B cell (primary cell): Measurements from ENCODE around the gene OPHN1. TPM values are rescaled to one million over a fixed set of nuclear protein-coding genes. Genes with fewer than 3 reads are reported as not detected.

Experiments used
- ATAC-seq: fragments of 200-7000 bp; cut with Tn5 transposase; one replicate; pipeline ENCODE4 v1.10.0; 2021; ENCODE audit warnings: low read depth, mild to moderate bottlenecking, moderate number of reproducible peaks, moderate library complexity
- CTCF ChIA-PET: fragments of 350-600 bp; sonication (Branson Sonifier 250); formaldehyde crosslinking; loops from one replicate; lab custom pipeline; 2021; ENCODE audit warnings: antibody characterized with exemption, inconsistent platforms; lab: Charles Lee
- POLR2A ChIA-PET: fragments of 350-600 bp; sonication (Branson Sonifier 250); formaldehyde crosslinking; loops from one replicate; lab custom pipeline; 2021; ENCODE audit warnings: antibody characterized with exemption; lab: Charles Lee
- DNase-seq: peaks from one replicate; pipeline ENCODE4 v3.0.0; 2013
- H2AFZ ChIP-seq: 2 replicates; pipeline ENCODE4 v1.6.1; 2012; ENCODE audit warnings: mild to moderate bottlenecking, low read depth, low read length; ENCODE audit not compliant: insufficient read depth, poor library complexity, severe bottlenecking
- H3K27ac ChIP-seq, 2 donors: 1 replicate in 1 of 2; 2 replicates in 1 of 2; pipeline ENCODE4 v1.5.1; 2012 to 2013; ENCODE audit warnings: low read length in 2 of 2, mild to moderate bottlenecking in 2 of 2, moderate library complexity in 1 of 2
- H3K27me3 ChIP-seq, 4 experiments: fragments of 200-600 bp in 1 of 4; sonication (generic) in 1 of 4; replicated peaks in 1 of 4; 1 replicate in 2 of 4; 2 replicates in 2 of 4; pipeline versions ENCODE4 v1.6.1 to v1.7.0; 2013 to 2016; ENCODE audit warnings: low read length in 3 of 4, mild to moderate bottlenecking in 2 of 4, mixed read lengths in 1 of 4, moderate library complexity in 1 of 4; ENCODE audit not compliant: insufficient read depth in 4 of 4, control insufficient read depth in 3 of 4; ENCODE audit errors: control extremely low read depth in 1 of 4
- H3K36me3 ChIP-seq, 2 experiments: replicated peaks in 1 of 2; 1 replicate in 1 of 2; 2 replicates in 1 of 2; pipeline versions ENCODE4 v1.6.1 to v1.7.1; 2013; ENCODE audit warnings: low read length in 1 of 2; ENCODE audit not compliant: insufficient read depth in 2 of 2, control insufficient read depth in 1 of 2; ENCODE audit errors: control extremely low read depth in 1 of 2, extremely low read depth in 1 of 2
- H3K4me1 ChIP-seq, 2 donors: fragments of 200-600 bp in 1 of 2; sonication (generic) in 1 of 2; 1 replicate in 1 of 2; 2 replicates in 1 of 2; pipeline versions ENCODE4 v1.5.1 to v1.6.1; 2013 to 2017; ENCODE audit warnings: low read length in 2 of 2; ENCODE audit not compliant: control insufficient read depth in 2 of 2, insufficient read depth in 2 of 2
- H3K4me2 ChIP-seq: replicated peaks from 2 replicates; pipeline ENCODE3; 2012; ENCODE audit warnings: mild to moderate bottlenecking, low read depth, low read length; ENCODE audit not compliant: poor library complexity, severe bottlenecking
- H3K4me3 ChIP-seq, 5 experiments: fragments of 200-600 bp in 1 of 5; sonication (generic) in 1 of 5; 1 replicate in 3 of 5; 2 replicates in 2 of 5; pipeline versions ENCODE4 v1.5.1 to v1.7.0; 2011 to 2016; ENCODE audit warnings: low read length in 4 of 5, mild to moderate bottlenecking in 4 of 5, low read depth in 2 of 5, control low read depth in 1 of 5, moderate library complexity in 1 of 5; ENCODE audit not compliant: insufficient read depth in 1 of 5; ENCODE audit errors: control extremely low read depth in 1 of 5, extremely low read depth in 1 of 5
- H3K79me2 ChIP-seq: fragments of 200-600 bp; sonication (generic); one replicate; pipeline ENCODE4 v1.6.0; 2016; ENCODE audit warnings: low read length; ENCODE audit not compliant: control insufficient read depth, insufficient read depth
- H3K9ac ChIP-seq: fragments of 200-600 bp; sonication (generic); 2 replicates; pipeline ENCODE4 v1.6.1; 2017; ENCODE audit warnings: mild to moderate bottlenecking, low read length, moderate library complexity
- H3K9me3 ChIP-seq, 3 donors: one replicate each; pipeline versions ENCODE4 v1.6.1 to v1.7.1; 2013; ENCODE audit warnings: low read length in 2 of 3; ENCODE audit not compliant: control insufficient read depth in 2 of 3, insufficient read depth in 1 of 3; ENCODE audit errors: control extremely low read depth in 1 of 3
- H4K20me1 ChIP-seq: 2 replicates; pipeline ENCODE4 v1.6.0; 2012; ENCODE audit warnings: mild to moderate bottlenecking, low read length; ENCODE audit not compliant: insufficient read depth, control insufficient read depth, poor library complexity, severe bottlenecking
- H3K27ac Mint-ChIP-seq: one replicate; pipeline ENCODE4 v1.8.0; 2021; ENCODE audit warnings: mixed read lengths
- H3K27me3 Mint-ChIP-seq: one replicate; pipeline ENCODE4 v1.8.0; 2021; ENCODE audit warnings: mixed read lengths
- H3K4me1 Mint-ChIP-seq: one replicate; pipeline ENCODE4 v1.8.0; 2021; ENCODE audit warnings: mixed read lengths
- H3K4me3 Mint-ChIP-seq: one replicate; pipeline ENCODE4 v1.8.0; 2021; ENCODE audit warnings: mixed read lengths
- H3K9me3 Mint-ChIP-seq: one replicate; pipeline ENCODE4 v1.8.0; 2022; ENCODE audit warnings: mixed read lengths; ENCODE audit not compliant: insufficient read depth
- CTCF ChIP-seq: fragments of 200-600 bp; IDR thresholded peaks from one replicate; pipeline ENCODE4 v1.8.0; 2022; ENCODE audit warnings: antibody characterized with exemption, mild to moderate bottlenecking
- EZH2 ChIP-seq: IDR thresholded peaks from 2 replicates; pipeline ENCODE4 v1.6.1; 2012; ENCODE audit warnings: borderline replicate concordance, low read depth, mild to moderate bottlenecking, moderate library complexity, low read length; ENCODE audit not compliant: insufficient read depth, poor library complexity, severe bottlenecking
- intact Hi-C: fragments of 100-400 bp; cut with micrococcal nuclease; formaldehyde crosslinking; loops from one replicate; pipeline ENCODE4 v1.10.0; 2022
- polyA plus RNA-seq: library from polyadenylated mRNA; depleted of rRNA; stranded (reverse); fragments of >200 nt; gene quantifications from 2 replicates; pipeline ENCODE4 v1.2.3, GENCODE V29; 2012
- small RNA-seq: library from RNA; depleted of rRNA; stranded (forward); fragments of <200 nt; gene quantifications from one replicate; pipeline ENCODE3, GENCODE V24; 2012; ENCODE audit warnings: low replicate concordance, low read depth; ENCODE audit not compliant: insufficient read length
- total RNA-seq, 2 donors: library from RNA; stranded (reverse); fragments of 120-200 nt in 1 of 2; gene quantifications; 1 replicate in 1 of 2; 2 replicates in 1 of 2; pipeline versions ENCODE4 v1.2.3 to v1.2.4, GENCODE V29; 2013 to 2022

OPHN1 gene
- total and polyA plus RNA-seq, 2 donors (not counting 1 experiment from before 2014, with no cell fraction given) = 0.03 to 0.17 TPM

- H3K27me3 Mint-ChIP-seq = no peaks in the 10 kb centered on the region
- H3K4me2 ChIP-seq = no peak overlapping the region
- H3K79me2 ChIP-seq = no peaks in the 10 kb centered on the region
- no peak overlapping the region for H2AFZ ChIP-seq
- ChIA-PET CTCF (no interaction called here), POLR2A (no interaction called here)
- no peak overlapping the region for H3K4me3 Mint-ChIP-seq
- no peak overlapping the region for H3K27ac ChIP-seq
- no peak overlapping the region for H3K27ac Mint-ChIP-seq
- no peak overlapping the region for H3K9ac ChIP-seq
- peaks cover 4% of the 10 kb centered on the region for H3K9me3 Mint-ChIP-seq
- H3K27me3 ChIP-seq = no peaks in the 10 kb centered on the region
- no peak overlapping the region for H3K4me3 ChIP-seq
- no peaks in the 10 kb centered on the region for H4K20me1 ChIP-seq
- no peaks in the 10 kb centered on the region for H3K36me3 ChIP-seq
- no peak for ATAC-seq
- no peaks in the 10 kb centered on the region for H3K4me1 Mint-ChIP-seq
- H3K9me3 ChIP-seq = peaks cover 0 to 4% (median 0%) of the 10 kb centered on the region in 3 donors
- TF ChIP-seq CTCF (no peak), EZH2 (no peak)
- no peaks in the 10 kb centered on the region for H3K4me1 ChIP-seq
- no peak for DNase-seq
- intact Hi-C loops = no loop called here
Measured at GRCh38 chrX:67998540-67998939, 434.8 kb downstream of the OPHN1 start.

Small RNA genes within 50 kb of the gene (small RNA-seq; reads per million reads assigned to genes)
- gene RF00019 (not detected), gene RNU6-1225P (not detected)

Other genes starting within 250 kb of the OPHN1 start
- gene YIPF6, start 65.6 kb upstream of the OPHN1 start, total RNA-seq = 18.6 and 22.9 TPM in 2 replicates
- 2.4 and 4.6 TPM in 2 replicates for gene YIPF6, start 65.6 kb upstream of the OPHN1 start, polyA plus RNA-seq
- 0.46 and 0.54 TPM in 2 replicates for gene STARD8, start 214.2 kb upstream of the OPHN1 start, total RNA-seq
- 0.19 and 0.33 TPM in 2 replicates for gene STARD8, start 214.2 kb upstream of the OPHN1 start, polyA plus RNA-seq